Brain pericyte (primary cell): Measurements from ENCODE around the gene DPAGT1.

Experiments used
- DNase-seq: peaks from one replicate; pipeline ENCODE4 v3.0.0-alpha.2; 2012; ENCODE audit warnings: low read depth, low spot score

Gene DPAGT1

DNA sequence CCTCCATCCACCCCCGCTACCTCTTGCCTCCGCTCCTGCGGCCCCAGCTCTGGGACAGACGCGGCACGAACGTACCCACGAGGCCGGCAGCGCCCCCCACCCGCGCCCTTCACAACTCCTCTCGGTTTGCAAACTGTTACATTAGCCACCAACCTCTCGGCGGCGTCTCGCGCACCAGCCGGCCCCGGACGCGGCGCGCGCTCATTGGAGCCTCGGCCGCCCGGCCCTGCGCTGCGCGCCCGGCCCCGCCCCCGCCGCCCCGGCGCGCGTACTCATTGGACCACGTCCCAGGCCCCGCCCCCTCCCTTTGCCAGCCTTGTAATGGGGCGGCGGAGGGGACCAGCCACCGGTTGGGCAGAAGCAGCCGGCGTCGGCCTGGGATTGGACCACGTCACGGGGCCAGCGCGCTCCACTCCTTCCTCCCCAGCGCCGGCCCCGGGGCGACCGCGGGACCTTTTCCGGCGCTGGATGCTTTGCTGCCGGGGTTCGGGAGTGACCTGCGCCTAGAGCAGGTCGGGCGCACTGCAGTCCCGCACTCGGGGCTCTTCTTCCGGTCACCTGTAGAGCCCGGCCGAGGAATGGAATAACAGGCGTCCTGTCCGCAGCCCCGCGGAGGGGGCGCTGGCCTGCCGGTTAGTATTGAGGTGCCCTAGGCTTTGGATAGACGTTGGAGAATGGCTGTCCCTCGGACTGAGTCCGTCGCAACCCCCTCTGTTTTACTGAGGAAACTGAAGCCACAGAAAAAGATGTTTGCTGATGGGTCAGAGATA, 44.5 kb downstream of the DPAGT1 start, which contains the start of gene HYOU1:
Gene HYOU1, minus strand, starts transcription at position 206 of the 770 bp plus-strand sequence. CDS start 1,045 bp downstream, outside the sequence.
- DNase-seq: peak; percentile 68

DNA sequence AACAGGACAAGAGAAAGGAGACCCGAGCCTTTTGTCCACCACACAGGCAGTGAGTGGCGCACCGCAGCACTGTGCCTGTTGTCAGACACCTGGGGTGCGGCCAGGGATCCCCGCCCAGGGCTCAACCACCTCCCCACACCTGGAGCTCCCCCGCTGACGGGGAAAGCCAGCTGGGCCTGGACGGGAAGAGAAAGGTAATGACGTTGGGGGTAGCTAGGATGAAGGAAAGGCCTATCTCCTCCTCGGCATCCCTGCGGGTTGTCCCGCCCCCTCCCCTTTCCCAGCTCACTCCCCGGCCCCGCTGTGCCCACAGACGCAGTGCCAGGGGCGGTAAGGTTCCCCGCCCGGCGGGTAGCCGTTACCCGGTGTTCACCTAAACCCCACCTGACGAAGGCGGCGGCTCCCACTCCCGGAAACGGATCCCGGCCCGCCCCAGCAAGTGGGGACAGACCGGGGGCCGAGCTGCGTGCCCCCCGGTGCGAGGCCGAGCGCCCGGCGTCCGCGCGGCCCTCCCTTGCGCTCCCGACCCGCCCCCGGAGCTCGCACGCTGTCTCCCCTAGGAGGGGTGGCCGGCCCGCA, 45.1 kb downstream of the DPAGT1 start:
- DNase-seq: no peak

DNA sequence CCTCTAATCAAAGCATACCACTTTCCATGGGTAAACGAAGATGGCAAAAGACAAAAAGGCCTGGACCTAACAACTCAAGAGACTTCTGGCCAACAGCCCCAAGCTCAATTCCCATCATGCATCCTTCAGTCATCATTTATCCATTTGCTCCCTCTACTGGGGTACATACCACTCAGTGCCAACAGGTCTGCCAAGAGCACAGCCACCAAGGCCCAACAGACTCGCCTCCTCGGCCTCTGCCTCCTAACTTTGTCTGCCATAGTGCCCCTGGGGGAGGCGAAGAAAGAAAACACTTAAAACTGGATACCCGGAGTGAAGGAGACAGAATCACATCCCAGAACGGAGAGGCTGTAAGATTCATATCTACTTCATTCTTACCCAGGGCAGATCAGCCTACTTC, 45.8 kb downstream of the DPAGT1 start:
- no peak for DNase-seq

DNA sequence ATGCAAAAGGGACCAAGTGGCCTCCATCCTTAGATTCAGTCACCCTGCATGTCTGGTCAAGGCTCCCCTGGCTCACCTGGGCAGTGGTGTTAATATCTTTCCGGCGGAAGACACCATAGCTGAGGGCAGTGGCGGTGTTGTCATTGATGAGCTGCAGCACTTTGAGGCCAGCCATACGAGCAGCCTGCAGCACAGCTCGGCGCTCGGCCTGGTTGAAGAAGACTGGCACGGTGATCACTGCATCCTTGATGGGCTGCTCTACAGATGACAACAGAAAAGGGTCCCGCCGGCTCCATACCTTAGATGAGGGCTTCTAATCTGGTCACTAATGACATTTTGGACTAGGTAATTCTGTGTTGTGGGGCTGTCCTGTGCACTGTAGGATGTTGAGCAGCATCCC, 47.2 kb downstream of the DPAGT1 start:
- DNase-seq: no peak

DNA sequence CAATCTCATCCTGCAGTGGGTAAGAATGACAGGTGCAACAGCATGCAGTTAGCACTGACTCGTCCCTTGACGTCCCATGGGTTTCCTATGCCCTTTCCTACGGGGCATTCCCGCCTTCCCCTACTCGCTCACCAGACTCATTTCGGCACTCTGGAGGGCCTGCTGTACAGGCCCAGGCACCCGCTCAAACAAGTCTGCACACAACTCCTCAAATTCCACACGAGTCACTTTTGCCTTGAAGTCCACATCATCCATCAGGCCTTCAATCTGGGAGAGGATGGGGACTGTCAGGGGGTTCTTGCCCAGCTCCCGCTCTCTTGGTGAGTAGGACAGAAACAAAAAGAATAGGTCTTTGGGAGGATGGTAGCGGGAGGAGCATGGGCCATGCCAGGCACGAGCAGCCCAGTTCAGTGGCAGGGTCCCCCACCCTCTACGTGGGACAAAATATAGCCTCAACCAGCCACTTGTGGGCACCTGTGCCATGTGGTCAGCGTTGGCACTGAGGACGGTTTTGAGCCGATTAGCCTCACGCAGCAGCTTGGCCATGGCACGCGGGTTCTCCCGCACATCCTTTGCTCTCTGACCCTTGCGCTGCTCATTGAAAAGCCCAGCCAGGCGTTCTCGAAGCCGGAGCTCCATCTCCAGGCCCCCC, 49.4 kb downstream of the DPAGT1 start:
- DNase-seq: no peak

DNA sequence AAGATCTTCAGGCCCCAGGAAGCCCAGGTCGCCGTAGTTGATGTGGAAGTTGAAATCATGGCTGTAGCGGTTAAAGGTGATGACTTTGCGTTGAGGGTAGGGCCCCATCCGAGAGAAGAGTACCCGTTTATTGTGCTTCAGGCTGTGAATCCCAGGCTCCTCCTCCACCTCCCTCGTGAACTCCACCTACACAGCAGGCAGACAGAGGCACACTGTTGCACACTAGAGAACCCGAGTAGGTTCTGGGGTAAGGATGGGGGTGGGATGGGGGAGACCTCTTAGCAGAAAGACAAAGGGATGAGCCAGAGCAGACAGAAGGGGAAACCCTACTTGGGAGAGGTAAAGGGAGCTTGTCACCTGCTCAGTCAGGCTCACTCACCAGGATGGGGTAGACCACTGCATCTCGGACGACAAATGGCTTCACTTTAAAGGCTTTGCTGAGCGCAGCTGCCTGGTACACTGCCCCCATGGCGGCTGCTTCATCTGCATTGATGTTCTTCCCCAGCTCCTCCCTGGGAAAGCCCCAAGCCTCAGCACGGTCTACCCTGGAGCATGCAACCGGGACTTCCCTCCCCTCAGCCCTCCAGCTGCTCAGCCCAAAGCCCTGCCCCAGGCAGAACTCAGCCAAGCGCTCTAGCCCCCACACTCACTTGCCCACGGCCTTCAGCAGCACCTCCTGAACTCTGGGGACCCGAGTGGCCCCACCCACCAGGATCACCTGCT, 50.1 kb downstream of the DPAGT1 start:
- no peak for DNase-seq

DNA sequence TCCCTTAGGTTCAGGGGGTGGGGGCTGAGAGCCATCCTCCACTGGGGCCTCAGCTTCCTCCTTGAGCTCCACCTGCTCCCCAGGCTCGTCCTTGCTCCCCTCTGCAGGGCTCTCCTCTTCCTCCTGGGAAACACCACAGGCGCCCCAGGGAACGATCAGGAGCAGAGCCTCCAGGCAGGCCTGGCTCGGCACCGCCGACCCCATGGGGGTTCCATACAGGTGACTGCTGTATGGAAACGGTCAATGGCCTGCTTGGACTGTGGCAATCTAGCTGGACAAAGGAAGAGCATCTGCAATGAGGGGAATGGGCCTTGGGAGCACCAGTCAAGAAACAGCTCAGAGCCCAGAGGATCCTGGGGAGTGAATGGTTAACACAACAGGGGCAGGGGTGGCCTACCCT, 52.6 kb downstream of the DPAGT1 start:
- DNase-seq: no peak

DNA sequence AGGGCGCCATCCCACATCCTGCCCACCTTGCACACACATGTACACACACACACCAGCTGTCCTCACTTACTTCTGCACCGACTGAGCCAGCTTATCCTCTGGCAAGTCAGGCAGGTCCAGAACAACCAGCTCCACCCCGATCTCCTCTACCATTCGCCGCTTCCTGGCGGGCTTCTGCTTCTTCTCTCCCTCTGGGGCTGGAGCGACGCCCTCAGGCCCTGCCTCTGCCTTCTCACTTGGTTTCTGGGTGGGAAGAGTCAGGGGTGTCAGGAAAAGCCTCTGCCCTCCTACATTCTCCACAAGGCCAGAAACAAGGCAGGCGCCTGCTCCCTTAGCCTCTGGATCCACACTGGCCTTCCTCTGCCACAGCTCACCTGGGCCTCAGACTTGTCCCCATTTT, 53.0 kb downstream of the DPAGT1 start:
- no peak for DNase-seq

DNA sequence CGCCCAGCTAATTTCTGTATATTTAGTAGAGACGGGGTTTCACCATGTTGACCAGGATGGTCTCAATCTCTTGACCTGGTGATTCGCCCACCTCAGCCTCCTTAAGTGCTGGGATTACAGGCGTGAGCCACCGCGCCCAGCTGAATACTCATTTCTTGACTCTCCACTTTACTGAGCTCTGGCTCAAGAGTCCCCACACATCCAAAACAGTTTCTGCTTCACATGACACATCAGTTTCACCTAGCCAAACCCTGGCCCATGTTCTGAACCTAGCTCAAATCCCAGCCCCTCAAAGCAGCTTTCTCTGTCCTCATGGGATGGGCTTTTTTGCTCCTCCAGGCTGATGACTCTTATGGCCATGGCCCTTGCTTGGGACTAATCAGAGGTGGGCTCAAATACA, 54.4 kb downstream of the DPAGT1 start:
- no peak for DNase-seq
